AG09309 (cell line): Measurements from ENCODE around the gene AADAT.

Source experiments
- DNase-seq: peaks from one replicate; pipeline ENCODE4 v3.0.0-alpha.2; 2010; ENCODE audit warnings: low read depth
- H3K4me3 ChIP-seq: 2 replicates; pipeline ENCODE4 v1.5.1; 2011; ENCODE audit warnings: mild to moderate bottlenecking, low read depth, low read length, moderate library complexity; ENCODE audit not compliant: control insufficient read depth
- TF ChIP-seq, protein P1 (sequence below): IDR thresholded peaks from 2 replicates; pipeline ENCODE4 v1.5.1; 2011; ENCODE audit warnings: mild to moderate bottlenecking, low read depth, low read length, inconsistent platforms; ENCODE audit not compliant: insufficient read depth, control insufficient read depth; ENCODE audit errors: missing control alignments

Gene AADAT

DNA sequence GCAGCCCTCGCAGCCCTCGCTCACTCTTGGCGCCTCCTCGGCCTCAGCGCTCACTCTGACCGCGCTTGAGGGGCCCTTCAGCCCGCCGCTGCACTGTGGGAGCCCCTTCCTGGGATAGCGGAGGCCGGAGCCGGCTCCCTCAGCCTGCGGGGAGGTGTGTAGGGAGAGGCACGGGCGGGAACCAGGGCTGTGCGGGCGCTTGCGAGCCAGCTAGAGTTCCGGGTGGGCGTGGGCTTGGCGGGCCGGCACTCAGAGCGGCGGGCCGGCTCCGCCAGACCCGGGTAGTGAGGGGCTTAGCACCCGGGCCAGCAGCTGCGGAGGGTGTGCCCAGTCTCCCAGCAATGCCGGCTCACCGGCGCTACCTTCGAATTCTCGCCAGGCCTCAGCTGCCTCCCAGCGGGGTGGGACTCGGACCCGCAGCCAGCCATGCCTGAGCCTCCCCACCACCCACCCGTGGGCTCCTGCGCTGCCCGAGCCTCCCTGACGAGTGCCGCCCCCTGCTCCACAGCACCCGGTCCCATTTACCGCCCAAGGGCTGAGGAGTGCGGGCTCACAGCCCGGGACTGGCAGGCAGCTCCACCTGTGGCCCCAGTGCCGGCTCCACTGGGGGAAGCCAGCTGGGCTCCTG lies 1.4 kb upstream of the AADAT start:
- TF ChIP-seq, protein P1, sequence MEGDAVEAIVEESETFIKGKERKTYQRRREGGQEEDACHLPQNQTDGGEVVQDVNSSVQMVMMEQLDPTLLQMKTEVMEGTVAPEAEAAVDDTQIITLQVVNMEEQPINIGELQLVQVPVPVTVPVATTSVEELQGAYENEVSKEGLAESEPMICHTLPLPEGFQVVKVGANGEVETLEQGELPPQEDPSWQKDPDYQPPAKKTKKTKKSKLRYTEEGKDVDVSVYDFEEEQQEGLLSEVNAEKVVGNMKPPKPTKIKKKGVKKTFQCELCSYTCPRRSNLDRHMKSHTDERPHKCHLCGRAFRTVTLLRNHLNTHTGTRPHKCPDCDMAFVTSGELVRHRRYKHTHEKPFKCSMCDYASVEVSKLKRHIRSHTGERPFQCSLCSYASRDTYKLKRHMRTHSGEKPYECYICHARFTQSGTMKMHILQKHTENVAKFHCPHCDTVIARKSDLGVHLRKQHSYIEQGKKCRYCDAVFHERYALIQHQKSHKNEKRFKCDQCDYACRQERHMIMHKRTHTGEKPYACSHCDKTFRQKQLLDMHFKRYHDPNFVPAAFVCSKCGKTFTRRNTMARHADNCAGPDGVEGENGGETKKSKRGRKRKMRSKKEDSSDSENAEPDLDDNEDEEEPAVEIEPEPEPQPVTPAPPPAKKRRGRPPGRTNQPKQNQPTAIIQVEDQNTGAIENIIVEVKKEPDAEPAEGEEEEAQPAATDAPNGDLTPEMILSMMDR: no peak
- H3K4me3 ChIP-seq: no peak overlapping the region
- no peak for DNase-seq

DNA sequence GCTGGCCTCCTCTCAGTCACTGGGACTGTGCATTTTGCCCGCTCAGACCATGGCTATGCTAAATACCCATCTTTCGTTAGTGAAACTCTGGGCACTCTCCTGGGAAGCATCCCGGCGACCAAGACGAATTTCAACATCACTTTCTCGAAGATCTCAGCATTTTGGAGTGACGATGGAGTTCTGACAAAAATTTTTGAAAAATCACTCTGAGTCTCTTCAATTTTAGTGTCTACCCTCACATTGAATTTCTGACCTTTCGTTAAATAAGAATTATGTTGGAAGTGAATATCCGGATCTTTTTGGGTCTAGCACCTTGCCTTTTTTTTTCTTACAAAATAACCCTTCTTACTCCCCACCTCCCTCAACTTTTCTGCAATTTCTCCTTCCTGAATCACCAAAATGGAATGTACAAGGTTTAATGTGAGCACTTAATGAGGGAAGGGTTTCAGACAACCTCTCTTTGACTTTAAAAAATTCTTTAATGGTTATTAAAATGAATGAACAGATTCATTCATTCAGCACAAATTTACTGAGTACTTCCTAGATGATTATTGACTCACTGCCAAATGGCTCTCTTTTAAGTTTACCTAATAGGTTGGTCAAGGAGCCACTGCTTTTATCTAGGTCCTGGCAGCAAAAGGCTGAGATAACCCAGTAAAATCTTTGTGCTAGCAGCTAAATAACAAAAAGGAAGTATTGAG lies 746 bp upstream of the AADAT start:
- TF ChIP-seq, protein P1: no peak
- no peak for DNase-seq
- H3K4me3 ChIP-seq: peak overlapping the region; percentile 66

DNA sequence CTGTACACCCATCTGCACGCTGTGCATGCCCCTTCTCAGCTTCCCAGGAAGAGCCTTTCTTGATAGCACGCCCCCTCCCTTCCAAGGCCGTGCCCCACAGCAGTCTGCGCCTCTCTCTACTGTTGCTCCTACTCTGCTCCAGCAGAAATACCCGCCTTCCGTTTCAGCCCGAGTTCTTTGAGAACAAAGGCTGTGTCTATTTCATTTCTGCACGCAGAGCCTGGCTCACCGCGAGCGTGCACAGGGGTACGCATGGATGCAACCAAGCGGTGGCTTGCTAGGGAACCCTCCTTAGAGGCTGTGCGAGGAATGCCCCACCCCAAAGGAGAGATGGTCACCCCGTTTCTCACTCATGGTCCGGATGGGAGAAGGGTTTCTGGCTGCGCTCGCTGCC lies 485 bp downstream of the AADAT start:
- no peak for DNase-seq
- TF ChIP-seq, protein P1: no peak
- peak overlapping the region; percentile 66 for H3K4me3 ChIP-seq

DNA sequence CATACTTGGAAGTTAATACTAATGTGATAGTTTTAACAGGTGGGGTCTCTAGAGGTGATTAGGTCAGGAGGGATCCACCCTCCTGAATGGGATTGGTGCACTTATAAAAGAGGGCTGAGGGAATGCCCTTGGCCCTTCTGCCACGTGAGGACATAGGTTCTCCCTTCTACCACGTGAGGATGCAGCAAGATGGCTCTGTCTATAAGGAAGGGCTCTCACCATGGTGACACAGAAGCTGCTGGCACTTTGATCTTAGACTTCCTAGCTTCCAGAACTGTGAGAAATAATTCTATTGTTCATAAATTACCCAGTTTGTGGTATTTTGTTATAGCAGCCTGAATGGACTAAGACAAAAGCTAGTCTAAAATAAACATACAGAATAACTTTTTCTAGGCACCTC lies 1.0 kb downstream of the AADAT start:
- TF ChIP-seq, protein P1: no peak
- no peak for DNase-seq
- peak overlapping the region; percentile 66 for H3K4me3 ChIP-seq

DNA sequence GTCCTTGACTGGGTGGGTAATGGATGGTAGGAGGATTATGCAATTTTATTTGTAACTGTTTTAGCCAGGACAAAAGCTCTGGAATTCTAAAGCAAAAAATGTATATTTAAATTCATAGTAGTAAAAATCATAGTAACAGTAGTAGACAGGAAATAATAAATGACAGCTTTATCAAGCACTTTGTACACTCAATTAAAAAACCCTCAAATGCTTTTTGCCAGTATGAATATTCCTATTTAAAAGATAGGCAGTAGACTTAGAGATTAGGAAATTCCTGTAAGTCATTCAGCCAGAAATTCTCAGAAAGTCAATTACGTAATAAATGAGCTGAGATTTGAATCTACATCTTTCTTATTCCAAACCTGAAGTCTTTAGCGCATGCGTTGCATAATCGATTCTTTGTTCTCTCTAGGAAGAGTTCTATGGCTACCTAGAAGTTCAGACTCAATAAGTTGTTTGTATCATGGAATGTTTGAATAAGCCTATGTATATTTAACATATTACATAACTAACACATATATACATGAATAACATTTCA lies 2.5 kb downstream of the AADAT start:
- DNase-seq: no peak
- TF ChIP-seq, protein P1: no peak
- H3K4me3 ChIP-seq: no peak overlapping the region

DNA sequence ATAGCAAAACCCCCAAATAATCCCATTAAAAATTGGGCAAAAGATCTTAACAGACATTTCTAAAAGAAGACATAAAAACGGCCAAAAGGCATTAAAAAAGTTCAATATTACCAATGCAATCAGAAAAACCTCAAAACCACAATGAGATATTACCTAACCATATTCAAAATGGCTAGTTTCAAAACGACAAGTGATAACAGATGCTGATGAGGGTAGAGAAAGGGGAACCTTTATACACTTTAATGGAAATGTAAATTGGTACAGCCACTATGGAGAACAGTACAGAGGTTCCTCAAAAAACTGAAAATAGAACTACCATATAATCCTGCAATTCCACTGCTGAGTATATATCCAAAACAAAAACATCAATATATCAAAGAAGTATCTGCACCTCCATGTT lies 6.2 kb downstream of the AADAT start:
- TF ChIP-seq, protein P1: no peak
- DNase-seq: no peak
- H3K4me3 ChIP-seq: no peak overlapping the region
